GM19397 (cell line): ENCODE measurements around the gene GPR68.

ENCODE experiments used
- ATAC-seq: cut with Tn5 transposase; IDR thresholded peaks from one replicate; pipeline ENCODE4 v1.9.1; 2021; ENCODE audit warnings: mild to moderate bottlenecking, moderate library complexity; ENCODE audit not compliant: unreplicated experiment

The GPR68 gene

GRCh38 chr14:91244501-91244901 lies at the start of gene GPR68:
Gene GPR68 (minus strand): TSS chr14:91244704. CDS start chr14:91235050, 9,654 bp downstream.
- ATAC-seq, result no peak

- ATAC-seq, result no peak
Observed at GRCh38 chr14:91294153-91294552, 49.6 kb upstream of the GPR68 start.

- no peak for ATAC-seq
Observed at GRCh38 chr14:91293281-91293680, 48.8 kb upstream of the GPR68 start.

- ATAC-seq, result no peak
Observed at GRCh38 chr14:91292491-91292890, 48.0 kb upstream of the GPR68 start.

- ATAC-seq, result no peak
Observed at GRCh38 chr14:91291786-91292405, 47.4 kb upstream of the GPR68 start.

- no peak for ATAC-seq
Observed at GRCh38 chr14:91290986-91291385, 46.5 kb upstream of the GPR68 start.

- no peak for ATAC-seq
Observed at GRCh38 chr14:91289464-91289863, 45.0 kb upstream of the GPR68 start.

- ATAC-seq, result no peak
Observed at GRCh38 chr14:91288876-91289275, 44.4 kb upstream of the GPR68 start.

GRCh38 chr14:91286530-91286937 lies 42.0 kb upstream of the GPR68 start:
- no peak for ATAC-seq

- no peak for ATAC-seq
Observed at GRCh38 chr14:91284791-91285548, 40.5 kb upstream of the GPR68 start.

GRCh38 chr14:91284146-91284790 lies 39.8 kb upstream of the GPR68 start:
- ATAC-seq, result no peak

- no peak for ATAC-seq
Observed at GRCh38 chr14:91283666-91284065, 39.2 kb upstream of the GPR68 start.

- no peak for ATAC-seq
Observed at GRCh38 chr14:91282954-91283645, 38.6 kb upstream of the GPR68 start.

GRCh38 chr14:91281346-91281745 lies 36.8 kb upstream of the GPR68 start:
- ATAC-seq, result no peak

- ATAC-seq, result no peak
Observed at GRCh38 chr14:91280129-91280528, 35.6 kb upstream of the GPR68 start.

GRCh38 chr14:91279354-91279753 lies 34.9 kb upstream of the GPR68 start:
- no peak for ATAC-seq

GRCh38 chr14:91278383-91278715 lies 33.8 kb upstream of the GPR68 start:
- ATAC-seq, result no peak

GRCh38 chr14:91277546-91278382 lies 33.3 kb upstream of the GPR68 start:
- no peak for ATAC-seq

- no peak for ATAC-seq
Observed at GRCh38 chr14:91274796-91275195, 30.3 kb upstream of the GPR68 start.

GRCh38 chr14:91273885-91274273 lies 29.4 kb upstream of the GPR68 start:
- ATAC-seq, result no peak
